ENCODE measurements around the gene SLC25A21. TPM values are rescaled to one million over a fixed set of nuclear protein-coding genes. Genes with fewer than 3 reads are reported as not detected.
"Not testable (repeated sequence)": the region's sequence is repeated elsewhere in the genome, so short reads cannot be mapped to it uniquely, and the experiment has no call there.

SLC25A21 gene
- total RNA-seq, 8 experiments from 2014 or later = 0.52 to 2.9 (median 1.4) TPM

DNA sequence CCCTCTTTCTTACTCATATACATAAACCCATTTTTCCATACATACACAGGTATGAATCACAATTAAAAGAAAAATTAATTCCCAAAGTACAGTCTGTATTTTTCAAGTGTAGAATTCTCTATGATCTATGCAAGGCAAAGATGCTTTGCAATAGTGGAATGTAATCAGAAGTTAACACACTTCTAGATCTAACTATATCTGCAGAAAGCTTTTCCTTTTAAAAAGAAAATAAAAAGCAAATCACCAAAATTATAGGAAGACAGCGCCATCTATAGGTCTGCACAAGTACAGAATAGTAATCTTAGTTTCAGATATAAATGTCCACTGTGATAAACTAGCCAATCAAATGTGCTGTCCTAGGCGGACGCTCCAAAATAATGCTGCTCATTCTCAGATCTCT is 22.0 kb downstream of the SLC25A21 start:
- H3K4me1 ChIP-seq (replicated peaks in 1 of 2) = no peaks in the 10 kb centered on the region
- WGBS, 10 experiments = 0% methylated on average over 1 to 2 of the region's 3 CpGs; no CpG with 5 or more reads in 2 of the 10 experiments
- ATAC-seq (replicated peaks in 6 of 8) = peak in 3 of 8 experiments; percentile 55 to 76 (median 71)
- in situ Hi-C loops (cut with MboI; ENCODE audit: low pct_unique_long_range_greater_than_20kb in 2 of 9, low sequenced_read_pairs in 9 of 9, unreplicated experiment in 9 of 9) = loop anchor here in 1 of 9 experiments (25.0 kb wide), 1 partner anchor 513 kb away; no protein-coding TSS in a partner anchor
- H3K4me3 ChIP-seq = no peak overlapping the region
- H3K27ac ChIP-seq = no peak overlapping the region

- ATAC-seq (replicated peaks in 6 of 8) = no peak
Measured at GRCh38 chr14:37147310-37147880, 25.0 kb downstream of the SLC25A21 start.

DNA sequence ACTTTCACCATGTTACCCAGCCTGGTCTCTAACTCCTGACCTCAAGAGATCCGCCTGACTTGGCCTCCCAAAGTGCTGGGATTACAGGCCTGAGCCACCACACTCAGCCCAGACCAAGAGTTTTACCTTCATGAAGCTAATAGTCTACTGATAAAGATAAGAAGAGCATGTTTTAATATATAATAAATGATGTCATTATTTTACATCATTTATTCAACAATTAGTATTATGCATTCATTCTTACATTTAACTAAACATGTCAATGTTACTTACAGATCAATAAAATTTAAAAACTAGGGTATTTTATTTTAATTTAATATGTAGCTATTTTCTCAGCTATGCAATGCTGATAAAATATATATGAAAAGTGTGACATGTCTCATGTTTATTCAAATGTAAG is 26.0 kb downstream of the SLC25A21 start:
- not testable (repeated sequence) for H3K4me3 ChIP-seq; ATAC-seq (replicated peaks in 6 of 8); H3K27ac ChIP-seq; H3K4me1 ChIP-seq (replicated peaks in 1 of 2)
- in situ Hi-C loops (cut with MboI; ENCODE audit: low pct_unique_long_range_greater_than_20kb in 2 of 9, low sequenced_read_pairs in 9 of 9, unreplicated experiment in 9 of 9) = loop anchor here in 2 of 9 experiments (25.0 kb wide), 4 partner anchors 184 to 509 kb away; no protein-coding TSS in a partner anchor
- WGBS, 10 experiments = 40 to 100% (median 94%) methylated on average over 1 of the region's 1 CpG; no CpG with 5 or more reads in 2 of the 10 experiments

More at GRCh38 chr14:37147310-37147880, 25.0 kb downstream of the SLC25A21 start:
- H3K4me1 ChIP-seq (replicated peaks in 1 of 2) = no peaks in the 10 kb centered on the region
- in situ Hi-C loops (cut with MboI; ENCODE audit: low pct_unique_long_range_greater_than_20kb in 2 of 9, low sequenced_read_pairs in 9 of 9, unreplicated experiment in 9 of 9) = loop anchor here in 2 of 9 experiments (25.0 kb wide), 4 partner anchors 185 to 510 kb away; no protein-coding TSS in a partner anchor
- no peak overlapping the region for H3K4me3 ChIP-seq
- H3K27ac ChIP-seq = no peak overlapping the region
- 0 to 100% (median 46%) methylated on average over 1 of the region's 1 CpG; no CpG with 5 or more reads in 6 of the 10 experiments for WGBS, 10 experiments

DNA sequence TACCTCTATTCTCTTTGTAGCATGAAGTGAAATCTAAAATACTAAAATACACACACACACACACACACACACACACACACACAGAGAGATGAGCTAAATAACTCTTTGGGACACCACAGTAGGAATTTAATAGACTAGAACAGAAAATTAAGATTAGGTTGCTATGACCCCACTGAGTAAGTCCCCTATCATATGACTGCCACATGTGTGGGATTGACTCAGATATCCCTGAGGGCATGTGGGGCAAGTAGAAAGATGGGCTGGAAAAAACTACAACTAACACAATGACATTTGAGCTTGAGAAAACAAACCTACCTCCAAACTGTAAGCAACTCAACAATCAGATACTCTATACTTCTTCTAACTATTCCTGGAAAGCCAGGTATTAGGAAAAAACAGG is 27.0 kb downstream of the SLC25A21 start:
- in situ Hi-C loops (cut with MboI; ENCODE audit: low pct_unique_long_range_greater_than_20kb in 2 of 9, low sequenced_read_pairs in 9 of 9, unreplicated experiment in 9 of 9) = loop anchor here in 2 of 9 experiments (25.0 kb wide), 4 partner anchors 183 to 508 kb away; no protein-coding TSS in a partner anchor
- Histone ChIP-seq H3K4me3 (no peak overlapping the region), H3K4me1 (replicated peaks in 1 of 2) (no peaks in the 10 kb centered on the region), H3K27ac (no peak overlapping the region)
- peak in 1 of 8 experiments; percentile 7 for ATAC-seq (replicated peaks in 6 of 8)

DNA sequence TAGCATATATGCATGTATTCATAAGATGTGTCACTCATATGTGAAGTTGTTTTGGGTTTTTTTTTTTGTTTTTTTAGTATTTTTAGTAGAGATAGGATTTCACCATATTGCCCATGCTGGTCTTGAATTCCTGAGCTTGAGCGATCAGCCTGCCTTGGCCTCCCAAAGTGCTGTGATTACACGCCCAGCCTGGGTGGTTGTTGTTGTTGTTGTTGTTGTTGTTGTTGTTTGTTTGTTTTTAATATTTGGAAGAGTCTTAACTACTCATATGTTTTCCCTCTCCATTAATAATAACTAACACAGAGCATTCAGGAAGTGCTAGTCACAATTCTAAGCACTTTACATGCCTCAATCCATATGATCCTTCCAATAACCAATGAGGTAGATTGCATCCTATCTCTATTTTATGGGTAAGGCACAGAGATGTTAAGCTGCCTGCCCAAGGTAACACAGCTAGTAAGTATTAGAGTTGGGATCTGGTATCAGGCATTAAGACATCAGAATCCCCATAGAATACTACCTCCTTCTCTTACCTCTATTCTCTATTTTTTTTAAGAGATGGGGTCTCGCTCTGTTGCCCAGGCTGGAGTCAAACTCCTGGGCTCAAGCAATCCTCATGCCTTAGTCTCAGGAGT is 27.6 kb downstream of the SLC25A21 start:
- no peak for ATAC-seq (replicated peaks in 6 of 8)
- H3K4me1 ChIP-seq (replicated peaks in 1 of 2) = no peaks in the 10 kb centered on the region
- WGBS, 10 experiments = 50 to 100% (median 86%) methylated on average over 1 to 3 of the region's 3 CpGs; no CpG with 5 or more reads in 1 of the 10 experiments
- in situ Hi-C loops (cut with MboI; ENCODE audit: low pct_unique_long_range_greater_than_20kb in 2 of 9, low sequenced_read_pairs in 9 of 9, unreplicated experiment in 9 of 9) = loop anchor here in 2 of 9 experiments (25.0 kb wide), 4 partner anchors 183 to 508 kb away; no protein-coding TSS in a partner anchor
- H3K27ac ChIP-seq = no peak overlapping the region
- H3K4me3 ChIP-seq = no peak overlapping the region

DNA sequence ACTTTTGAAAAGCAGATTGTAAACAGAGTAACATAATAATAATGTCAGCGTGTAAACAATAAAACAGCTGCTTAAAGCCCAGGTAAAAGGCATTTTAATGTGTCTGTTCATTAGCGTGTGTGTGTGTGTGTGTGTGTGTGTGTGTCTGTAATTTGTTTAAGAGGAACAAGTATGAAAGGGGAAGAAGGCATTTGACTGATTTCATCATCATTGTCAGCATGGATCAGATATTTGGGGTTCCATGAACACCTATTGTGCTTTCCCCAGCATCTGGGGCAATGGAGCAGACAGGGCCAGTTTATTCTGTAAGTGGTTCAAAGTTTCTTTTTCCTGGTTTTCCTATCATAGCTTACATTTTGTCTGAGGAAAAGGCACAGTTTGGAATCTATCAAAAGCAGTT is 28.9 kb downstream of the SLC25A21 start:
- in situ Hi-C loops (cut with MboI; ENCODE audit: low pct_unique_long_range_greater_than_20kb in 2 of 9, low sequenced_read_pairs in 9 of 9, unreplicated experiment in 9 of 9) = loop anchor here in 2 of 9 experiments (25.0 kb wide), 4 partner anchors 181 to 506 kb away; no protein-coding TSS in a partner anchor
- H3K4me1 ChIP-seq (replicated peaks in 1 of 2) = no peaks in the 10 kb centered on the region
- H3K4me3 ChIP-seq = no peak overlapping the region
- no peak overlapping the region for H3K27ac ChIP-seq
- 20 to 100% (median 77%) methylated on average over 1 to 2 of the region's 2 CpGs; no CpG with 5 or more reads in 2 of the 10 experiments for WGBS, 10 experiments
- no peak for ATAC-seq (replicated peaks in 6 of 8)

DNA sequence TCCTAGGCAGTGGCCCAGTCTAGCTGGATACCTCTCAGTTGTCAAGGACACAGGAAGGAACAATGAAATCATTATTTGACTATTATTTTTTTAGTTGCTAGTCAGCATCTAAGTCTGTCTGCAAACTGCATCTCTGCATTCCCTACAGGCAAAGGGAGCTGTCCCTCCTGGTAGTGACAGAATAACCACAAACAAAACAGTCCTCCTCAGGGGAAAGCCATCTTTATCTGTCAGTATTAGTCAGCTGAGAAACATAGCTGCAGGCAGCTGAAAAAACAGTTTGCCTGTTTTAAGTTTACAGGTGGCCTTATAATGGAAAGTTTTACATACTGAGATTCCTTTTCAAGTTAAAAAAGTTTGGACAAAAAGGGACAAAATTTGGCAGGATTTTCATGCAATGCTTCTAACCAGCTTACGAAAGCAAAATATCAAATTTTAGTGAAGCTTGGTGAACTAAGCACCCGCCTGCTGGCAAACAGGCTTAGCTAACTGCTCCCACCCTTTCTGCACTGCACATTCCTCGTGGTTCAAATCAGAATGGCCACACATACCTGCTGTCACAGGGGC is 29.5 kb downstream of the SLC25A21 start:
- in situ Hi-C loops (cut with MboI; ENCODE audit: low pct_unique_long_range_greater_than_20kb in 2 of 9, low sequenced_read_pairs in 9 of 9, unreplicated experiment in 9 of 9) = loop anchor here in 2 of 9 experiments (25.0 kb wide), 4 partner anchors 181 to 506 kb away; no protein-coding TSS in a partner anchor
- Histone ChIP-seq H3K4me1 (replicated peaks in 1 of 2) (no peaks in the 10 kb centered on the region), H3K4me3 (no peak overlapping the region), H3K27ac (no peak overlapping the region)
- ATAC-seq (replicated peaks in 6 of 8) = peak in 7 of 8 experiments; percentile 36 to 99 (median 80)
- WGBS, 10 experiments = 17 to 100% (median 75%) methylated on average over 1 to 3 of the region's 3 CpGs; no CpG with 5 or more reads in 2 of the 10 experiments

- WGBS, 10 experiments = 60 to 100% (median 84%) methylated on average over 1 to 2 of the region's 2 CpGs; no CpG with 5 or more reads in 2 of the 10 experiments
- no peak for ATAC-seq (replicated peaks in 6 of 8)
- Histone ChIP-seq H3K4me1 (replicated peaks in 1 of 2) (no peaks in the 10 kb centered on the region), H3K4me3 (no peak overlapping the region), H3K27ac (no peak overlapping the region)
- in situ Hi-C loops (cut with MboI; ENCODE audit: low pct_unique_long_range_greater_than_20kb in 2 of 9, low sequenced_read_pairs in 9 of 9, unreplicated experiment in 9 of 9) = loop anchor here in 2 of 9 experiments (25.0 kb wide), 4 partner anchors 178 to 503 kb away; no protein-coding TSS in a partner anchor
Measured at GRCh38 chr14:37140176-37140575, 32.2 kb downstream of the SLC25A21 start.

GRCh38 chr14:37139710-37140109 is 32.7 kb downstream of the SLC25A21 start:
- WGBS, 10 experiments = 61 to 100% (median 88%) methylated on average over 1 to 3 of the region's 3 CpGs; no CpG with 5 or more reads in 1 of the 10 experiments
- Histone ChIP-seq H3K27ac (no peak overlapping the region), H3K4me3 (no peak overlapping the region), H3K4me1 (replicated peaks in 1 of 2) (no peaks in the 10 kb centered on the region)
- in situ Hi-C loops (cut with MboI; ENCODE audit: low pct_unique_long_range_greater_than_20kb in 2 of 9, low sequenced_read_pairs in 9 of 9, unreplicated experiment in 9 of 9) = loop anchor here in 2 of 9 experiments (25.0 kb wide), 4 partner anchors 177 to 502 kb away; no protein-coding TSS in a partner anchor
- ATAC-seq (replicated peaks in 6 of 8) = no peak

DNA sequence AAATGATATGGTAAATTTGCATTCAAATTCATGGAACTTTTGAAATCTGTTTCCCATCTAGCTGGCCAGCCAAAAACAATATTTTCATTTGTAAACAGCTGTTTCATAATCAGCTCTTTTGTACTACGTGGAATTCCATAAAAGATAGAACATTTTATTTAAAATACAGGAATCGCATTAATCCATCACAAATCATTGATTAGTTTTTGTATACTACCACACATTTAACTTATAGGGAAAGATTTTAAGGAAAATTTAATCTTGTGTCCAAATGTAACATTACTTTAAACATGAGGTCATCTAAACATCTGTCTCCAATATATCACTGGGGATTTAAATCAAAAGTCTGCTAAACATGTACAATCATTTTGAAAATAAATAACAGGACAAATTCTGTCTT is 33.5 kb downstream of the SLC25A21 start:
- 0 to 100% (median 85%) methylated on average over 1 to 2 of the region's 2 CpGs for WGBS, 10 experiments
- in situ Hi-C loops (cut with MboI; ENCODE audit: low pct_unique_long_range_greater_than_20kb in 2 of 9, low sequenced_read_pairs in 9 of 9, unreplicated experiment in 9 of 9) = loop anchor here in 2 of 9 experiments (25.0 kb wide), 4 partner anchors 177 to 502 kb away; no protein-coding TSS in a partner anchor
- ATAC-seq (replicated peaks in 6 of 8) = no peak
- Histone ChIP-seq H3K4me1 (replicated peaks in 1 of 2) (no peaks in the 10 kb centered on the region), H3K4me3 (no peak overlapping the region), H3K27ac (no peak overlapping the region)

- in situ Hi-C loops (cut with MboI; ENCODE audit: low pct_unique_long_range_greater_than_20kb in 2 of 9, low sequenced_read_pairs in 9 of 9, unreplicated experiment in 9 of 9) = loop anchor here in 2 of 9 experiments (25.0 kb wide), 4 partner anchors 171 to 496 kb away; no protein-coding TSS in a partner anchor
- 40 to 100% (median 65%) methylated on average over 1 to 3 of the region's 3 CpGs; no CpG with 5 or more reads in 1 of the 10 experiments for WGBS, 10 experiments
- H3K4me1 ChIP-seq (replicated peaks in 1 of 2) = no peaks in the 10 kb centered on the region
- no peak for ATAC-seq (replicated peaks in 6 of 8)
- no peak overlapping the region for H3K27ac ChIP-seq
- no peak overlapping the region for H3K4me3 ChIP-seq
Measured at GRCh38 chr14:37133284-37133913, 39.0 kb downstream of the SLC25A21 start.

- WGBS, 10 experiments = 7 to 95% (median 77%) methylated on average over 2 of the region's 2 CpGs; no CpG with 5 or more reads in 2 of the 10 experiments
- peak in 1 of 8 experiments; percentile 77 for ATAC-seq (replicated peaks in 6 of 8)
Measured at GRCh38 chr14:37131205-37131604, 41.2 kb downstream of the SLC25A21 start.

More at GRCh38 chr14:37131205-37131604, 41.2 kb downstream of the SLC25A21 start:
- in situ Hi-C loops (cut with MboI; ENCODE audit: low pct_unique_long_range_greater_than_20kb in 2 of 9, low sequenced_read_pairs in 9 of 9, unreplicated experiment in 9 of 9) = loop anchor here in 2 of 9 experiments (25.0 kb wide), 4 partner anchors 169 to 494 kb away; no protein-coding TSS in a partner anchor
- H3K4me1 ChIP-seq (replicated peaks in 1 of 2) = no peaks in the 10 kb centered on the region
- H3K4me3 ChIP-seq = no peak overlapping the region
- H3K27ac ChIP-seq = no peak overlapping the region

Measured in motor neuron (in vitro differentiated cells).